GM23338 (cell line): ENCODE data around the gene VAMP2. TPM values are rescaled to one million over a fixed set of nuclear protein-coding genes. Genes with fewer than 3 reads are reported as not detected.

Experiments
- ATAC-seq: fragments of 200-7000 bp; cut with Tn5 transposase; 3 replicates; pipeline ENCODE4 v1.9.1; 2020
- DNase-seq: peaks from one replicate; pipeline ENCODE4 v3.0.0-alpha.2; 2015; ENCODE audit warnings: low spot score
- H2AFZ ChIP-seq: fragments of 200-600 bp; sonication (generic); 2 replicates; pipeline ENCODE4 v1.8.0; 2016; ENCODE audit warnings: antibody characterized with exemption, mild to moderate bottlenecking, moderate library complexity
- H3F3A ChIP-seq: fragments of 200-600 bp; sonication (generic); replicated peaks from 2 replicates; pipeline ENCODE4 v1.8.0; 2017; ENCODE audit warnings: antibody characterized with exemption, mixed run types, low read depth
- H3K27ac ChIP-seq: fragments of 200-600 bp; sonication (generic); 2 replicates; pipeline ENCODE4 v1.6.1; 2016; ENCODE audit warnings: low read depth
- H3K27me3 ChIP-seq: fragments of 200-600 bp; sonication (generic); 2 replicates; pipeline ENCODE4 v1.8.0; 2016; ENCODE audit warnings: mild to moderate bottlenecking, mixed run types, moderate library complexity; ENCODE audit not compliant: insufficient read depth
- H3K36me3 ChIP-seq: fragments of 200-600 bp; sonication (generic); 2 replicates; pipeline ENCODE4 v1.8.0; 2016; ENCODE audit warnings: mild to moderate bottlenecking; ENCODE audit not compliant: insufficient read depth
- H3K4me1 ChIP-seq: fragments of 200-600 bp; sonication (generic); 2 replicates; pipeline ENCODE4 v1.8.0; 2016; ENCODE audit warnings: mild to moderate bottlenecking, moderate library complexity; ENCODE audit not compliant: insufficient read depth
- H3K4me2 ChIP-seq: fragments of 200-600 bp; sonication (generic); 2 replicates; pipeline ENCODE4 v1.7.1; 2017; ENCODE audit warnings: mixed run types
- H3K4me3 ChIP-seq: fragments of 200-600 bp; sonication (generic); 2 replicates; pipeline ENCODE4 v1.6.1; 2016; ENCODE audit warnings: mixed run types
- H3K79me2 ChIP-seq: fragments of 200-600 bp; sonication (generic); replicated peaks from 2 replicates; pipeline ENCODE4 v1.8.0; 2017; ENCODE audit warnings: mild to moderate bottlenecking; ENCODE audit not compliant: insufficient read depth
- H3K9me2 ChIP-seq: fragments of 200-600 bp; sonication (generic); 2 replicates; pipeline ENCODE4 v1.8.0; 2017; ENCODE audit not compliant: insufficient read depth
- H4K20me1 ChIP-seq: fragments of 200-600 bp; sonication (generic); replicated peaks from 2 replicates; pipeline ENCODE4 v1.8.0; 2017; ENCODE audit warnings: mild to moderate bottlenecking; ENCODE audit not compliant: insufficient read depth
- H3K27ac Mint-ChIP-seq: 2 replicates; pipeline ENCODE4 v1.8.0; 2020; ENCODE audit warnings: inconsistent platforms, mild to moderate bottlenecking, moderate library complexity, mixed read lengths
- H3K27me3 Mint-ChIP-seq: 3 replicates; pipeline ENCODE4 v1.8.0; 2022; ENCODE audit warnings: low read depth, mild to moderate bottlenecking, moderate library complexity, mixed read lengths, inconsistent platforms; ENCODE audit not compliant: insufficient read depth, poor library complexity
- H3K36me3 Mint-ChIP-seq: 3 replicates; pipeline ENCODE4 v1.8.0; 2021; ENCODE audit warnings: low read depth, mild to moderate bottlenecking, inconsistent platforms, moderate library complexity, mixed read lengths
- H3K4me1 Mint-ChIP-seq: 3 replicates; pipeline ENCODE4 v1.8.0; 2020; ENCODE audit warnings: mild to moderate bottlenecking, inconsistent platforms, mixed read lengths
- H3K4me3 Mint-ChIP-seq: 3 replicates; pipeline ENCODE4 v1.8.0; 2021; ENCODE audit warnings: moderate library complexity, mild to moderate bottlenecking, inconsistent platforms, mixed read lengths
- H3K9me3 Mint-ChIP-seq: 3 replicates; pipeline ENCODE4 v1.8.0; 2020; ENCODE audit warnings: moderate library complexity, mild to moderate bottlenecking, inconsistent platforms, mixed read lengths
- CREB1 ChIP-seq: fragments of 250-450 bp; sonication (Bioruptor Pico); IDR thresholded peaks from 2 replicates; pipeline ENCODE4 v1.5.0; 2020; ENCODE audit warnings: low read depth, mild to moderate bottlenecking, moderate library complexity
- CTCF ChIP-seq, 2 experiments: fragments of 200-600 bp in 1 of 2; sonication (generic) in 1 of 2; conservative IDR thresholded peaks; 2 replicates each; pipeline versions ENCODE4 v1.5.1 to v1.6.1; 2016 to 2017; ENCODE audit warnings: antibody characterized with exemption in 2 of 2, low read depth in 2 of 2, mild to moderate bottlenecking in 2 of 2, moderate library complexity in 1 of 2
- ETS1 ChIP-seq: IDR thresholded peaks from 2 replicates; pipeline ENCODE4 v1.6.1; 2016; ENCODE audit warnings: antibody characterized with exemption
- EZH2 ChIP-seq: fragments of 200-600 bp; sonication (generic); IDR thresholded peaks from one replicate; pipeline ENCODE4 v1.8.0; 2017; ENCODE audit warnings: antibody characterized with exemption, mild to moderate bottlenecking, low read depth; ENCODE audit not compliant: unreplicated experiment
- EZH2phosphoT487 ChIP-seq: fragments of 200-600 bp; sonication (generic); IDR thresholded peaks from one replicate; pipeline ENCODE4 v1.8.1; 2018; ENCODE audit warnings: antibody characterized with exemption; ENCODE audit not compliant: unreplicated experiment
- JUNB ChIP-seq: IDR thresholded peaks from one replicate; pipeline ENCODE4 v1.6.1; 2016; ENCODE audit warnings: antibody characterized with exemption; ENCODE audit not compliant: unreplicated experiment
- NANOG ChIP-seq: IDR thresholded peaks from 2 replicates; pipeline ENCODE4 v1.6.1; 2016; ENCODE audit warnings: antibody characterized with exemption, borderline replicate concordance
- POLR2AphosphoS5 ChIP-seq: IDR thresholded peaks from 2 replicates; pipeline ENCODE4 v1.6.1; 2016; ENCODE audit warnings: antibody characterized with exemption, low read depth
- REST ChIP-seq: IDR thresholded peaks from one replicate; pipeline ENCODE4 v1.6.1; 2018; ENCODE audit warnings: antibody characterized with exemption; ENCODE audit not compliant: unreplicated experiment
- STAT1 ChIP-seq: IDR thresholded peaks from one replicate; pipeline ENCODE4 v1.6.1; 2016; ENCODE audit warnings: antibody characterized with exemption; ENCODE audit not compliant: unreplicated experiment
- ZNF114 ChIP-seq: fragments of 250-450 bp; sonication (Bioruptor Pico); IDR thresholded peaks from 2 replicates; pipeline ENCODE4 v1.5.0; 2020; ENCODE audit warnings: mild to moderate bottlenecking, moderate library complexity
- ZNF331 ChIP-seq: fragments of 250-450 bp; sonication (Bioruptor Pico); IDR thresholded peaks from 2 replicates; pipeline ENCODE4 v1.5.0; 2020; ENCODE audit warnings: low read depth, mild to moderate bottlenecking, moderate library complexity
- ZNF462 ChIP-seq: fragments of 250-450 bp; sonication (Bioruptor Pico); IDR thresholded peaks from 2 replicates; pipeline ENCODE4 v1.5.0; 2020; ENCODE audit warnings: mild to moderate bottlenecking, moderate library complexity
- polyA plus RNA-seq: library from polyadenylated mRNA; unstranded; fragments of >200 nt; fragmentation: Nextera tagmentation; extraction: Ambion mirVana; gene quantifications from 2 replicates; pipeline ENCODE4 v1.2.1, GENCODE V29; 2016
- total RNA-seq: library from RNA; depleted of rRNA; stranded (reverse); fragments of >200 nt; shearing (Covaris generic); gene quantifications from 2 replicates; pipeline ENCODE4 v1.2.3, GENCODE V29; 2014

VAMP2 gene
- total and polyA plus RNA-seq, 2 experiments from 2014 or later: 6.9 to 32.3 TPM

- Histone ChIP-seq H3K79me2 (peaks cover 12% of the 10 kb centered on the region; the same call in 1 of the 2 replicates), H3K4me2 (peak overlapping the region; percentile 93), H3F3A (peaks cover 18% of the 10 kb centered on the region; the same call in 1 of the 2 replicates), H3K27ac (peak overlapping the region; percentile 100), H3K4me1 (peaks cover 25% of the 10 kb centered on the region), H3K4me3 (peak overlapping the region; percentile 96), H3K27me3 (no peaks in the 10 kb centered on the region), H3K9me2 (no peaks in the 10 kb centered on the region), H2AFZ (peak overlapping the region; percentile 73), H4K20me1 (peaks cover 5% of the 10 kb centered on the region), H3K36me3 (peaks cover 5% of the 10 kb centered on the region; the same call in 1 of the 2 replicates)
- Mint-ChIP-seq H3K4me1 (peaks cover 41% of the 10 kb centered on the region), H3K9me3 (no peaks in the 10 kb centered on the region), H3K27me3 (peaks cover 21% of the 10 kb centered on the region), H3K27ac (peak overlapping the region; percentile 99), H3K36me3 (peaks cover 25% of the 10 kb centered on the region), H3K4me3 (peak overlapping the region; percentile 92)
- TF ChIP-seq REST (no peak), ZNF114 (CRISPR knock-in tag) (no peak), JUNB (no peak), POLR2AphosphoS5 (peak; percentile 84), CREB1 (peak; percentile 38; the same call in 1 of the 2 replicates), ZNF331 (CRISPR knock-in tag) (no peak), STAT1 (no peak), ETS1 (peak; percentile 6; the same call in 1 of the 2 replicates), EZH2phosphoT487 (no peak), NANOG (no peak), CTCF (conservative IDR thresholded peaks at IDR 0.05; ENCODE audit: low read depth in 2 of 2) (no peak), ZNF462 (CRISPR knock-in tag) (no peak), EZH2 (no peak)
- ATAC-seq (peak; percentile 70), DNase-seq (peak; percentile 89)
Measured at GRCh38 chr17:8162997-8163977, 539 bp upstream of the VAMP2 start.
